Tibial nerve (tissue), 4 donors: ENCODE results near the gene TMEM176A. TPM values are rescaled to one million over a fixed set of nuclear protein-coding genes. Genes with fewer than 3 reads are reported as not detected.
"Not testable (repeated sequence)": the region's sequence is repeated elsewhere in the genome, so short reads cannot be mapped to it uniquely, and the experiment has no call there.

Experiments
- DNase-seq, 2 donors: peaks; one replicate each; pipeline ENCODE4 v3.0.0-alpha.2; 2019; ENCODE audit warnings: low spot score in 2 of 2
- H3K27ac ChIP-seq, 4 donors: fragments of 200-600 bp; sonication (generic) in 3 of 4; one replicate each; pipeline ENCODE4 v1.5.1; 2017 to 2019; ENCODE audit warnings: mild to moderate bottlenecking in 1 of 4
- H3K27me3 ChIP-seq, 2 donors: fragments of 200-600 bp; sonication (generic) in 1 of 2; one replicate each; pipeline versions ENCODE4 v1.5.1 to v1.6.0; 2017 to 2019
- H3K36me3 ChIP-seq, 3 donors: fragments of 200-600 bp; sonication (generic); one replicate each; pipeline ENCODE4 v1.5.1; 2018 to 2019
- H3K4me1 ChIP-seq, 4 donors: fragments of 200-600 bp; sonication (generic) in 3 of 4; one replicate each; pipeline ENCODE4 v1.5.1; 2017 to 2019
- H3K4me3 ChIP-seq, 4 donors: fragments of 200-600 bp; sonication (generic) in 3 of 4; one replicate each; pipeline ENCODE4 v1.5.1; 2017 to 2019; ENCODE audit warnings: mild to moderate bottlenecking in 1 of 4, moderate library complexity in 1 of 4
- H3K9me3 ChIP-seq, 4 donors: fragments of 200-600 bp; sonication (generic) in 3 of 4; one replicate each; pipeline ENCODE4 v1.5.1; 2017 to 2019
- EP300 ChIP-seq, 2 donors: sonication (generic); formaldehyde crosslinking; IDR thresholded peaks; one replicate each; pipeline ENCODE4 v1.6.1; 2017; ENCODE audit warnings: antibody characterized with exemption in 2 of 2, mild to moderate bottlenecking in 1 of 2
- POLR2A ChIP-seq, 2 donors: fragments of 450-650 bp; IDR thresholded peaks; one replicate each; pipeline ENCODE4 v1.6.1; 2017; ENCODE audit warnings: antibody characterized with exemption in 2 of 2, mild to moderate bottlenecking in 2 of 2, moderate library complexity in 2 of 2
- WGBS, 2 donors: methylation state at CpG; one replicate each; pipeline ENCODE4 v1.1.5; 2018; 5-methylcytosine and 5-hydroxymethylcytosine counted together
- total RNA-seq, 4 donors: library from RNA; depleted of rRNA; stranded (reverse); fragments of >200 nt; gene quantifications; one replicate each; pipeline ENCODE4 v1.1.0, GENCODE V29; 2016
- TF ChIP-seq, protein P1 (sequence below), 5 experiments: fragments of 200-600 bp in 3 of 5; fragments of 450-650 bp in 2 of 5; sonication (generic) in 3 of 5; IDR thresholded peaks; one replicate each; pipeline ENCODE4 v1.5.1; 2016 to 2019; ENCODE audit warnings: antibody characterized with exemption in 5 of 5, mild to moderate bottlenecking in 3 of 5, moderate library complexity in 2 of 5

The TMEM176A gene
- total RNA-seq, 4 donors from 2014 or later, result 21.8 to 62.4 (median 36.1) TPM

DNA sequence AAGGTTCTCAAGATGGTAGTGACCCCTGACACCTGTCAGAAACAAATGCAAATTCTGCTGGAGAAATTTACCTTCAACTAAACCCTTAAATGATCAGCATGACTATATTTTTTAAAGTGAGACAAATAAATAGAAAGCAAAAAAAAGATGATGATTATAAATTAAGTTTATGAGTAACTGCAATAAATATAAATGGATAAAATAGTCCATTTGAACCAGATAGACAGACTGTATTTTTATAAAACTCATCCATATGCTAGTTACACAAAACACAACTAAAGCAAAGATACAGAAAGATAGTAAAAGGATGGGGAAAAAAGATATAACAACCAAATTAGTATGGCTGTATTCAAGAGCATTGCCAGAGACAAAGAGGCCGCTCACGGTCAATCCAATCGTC, 5.9 kb downstream of the TMEM176A start:
- 93 to 98% methylated on average over 3 of the region's 3 CpGs for WGBS, 2 donors
- peaks cover 0 to 36% (median 2%) of the 10 kb centered on the region in 4 donors for H3K9me3 ChIP-seq

DNA sequence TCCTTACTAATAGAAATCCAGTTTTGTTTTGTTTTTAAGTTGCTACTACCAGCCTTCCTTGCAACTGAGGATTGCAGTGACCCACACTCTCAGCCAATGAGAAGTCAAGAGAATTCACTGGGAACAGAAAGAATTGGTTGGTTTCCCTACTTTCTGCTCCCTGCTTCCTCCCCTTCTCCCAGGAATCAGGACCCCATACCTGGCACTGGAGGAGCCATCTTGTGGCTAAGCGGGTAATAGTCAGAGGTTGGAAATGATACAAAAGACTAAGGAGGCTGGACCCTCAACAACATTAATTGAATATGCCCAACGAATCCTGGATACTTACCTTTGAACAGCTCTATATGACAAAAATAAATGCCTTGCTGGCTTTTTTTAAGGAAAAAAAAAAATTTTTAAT, 6.3 kb downstream of the TMEM176A start:
- 85 to 89% methylated on average over 2 of the region's 2 CpGs for WGBS, 2 donors
- H3K27me3 ChIP-seq, result no peaks in the 10 kb centered on the region
- H3K4me3 ChIP-seq, result no peak overlapping the region
- peaks cover 0 to 41% (median 0%) of the 10 kb centered on the region in 3 donors for H3K36me3 ChIP-seq
- H3K9me3 ChIP-seq, result peaks cover 0 to 36% (median 2%) of the 10 kb centered on the region in 4 donors
- H3K27ac ChIP-seq, result no peak overlapping the region
- TF ChIP-seq EP300 (IDR thresholded peaks at IDR 0.05) (no peak), POLR2A (IDR thresholded peaks at IDR 0.05) (no peak)
- TF ChIP-seq, protein P1, sequence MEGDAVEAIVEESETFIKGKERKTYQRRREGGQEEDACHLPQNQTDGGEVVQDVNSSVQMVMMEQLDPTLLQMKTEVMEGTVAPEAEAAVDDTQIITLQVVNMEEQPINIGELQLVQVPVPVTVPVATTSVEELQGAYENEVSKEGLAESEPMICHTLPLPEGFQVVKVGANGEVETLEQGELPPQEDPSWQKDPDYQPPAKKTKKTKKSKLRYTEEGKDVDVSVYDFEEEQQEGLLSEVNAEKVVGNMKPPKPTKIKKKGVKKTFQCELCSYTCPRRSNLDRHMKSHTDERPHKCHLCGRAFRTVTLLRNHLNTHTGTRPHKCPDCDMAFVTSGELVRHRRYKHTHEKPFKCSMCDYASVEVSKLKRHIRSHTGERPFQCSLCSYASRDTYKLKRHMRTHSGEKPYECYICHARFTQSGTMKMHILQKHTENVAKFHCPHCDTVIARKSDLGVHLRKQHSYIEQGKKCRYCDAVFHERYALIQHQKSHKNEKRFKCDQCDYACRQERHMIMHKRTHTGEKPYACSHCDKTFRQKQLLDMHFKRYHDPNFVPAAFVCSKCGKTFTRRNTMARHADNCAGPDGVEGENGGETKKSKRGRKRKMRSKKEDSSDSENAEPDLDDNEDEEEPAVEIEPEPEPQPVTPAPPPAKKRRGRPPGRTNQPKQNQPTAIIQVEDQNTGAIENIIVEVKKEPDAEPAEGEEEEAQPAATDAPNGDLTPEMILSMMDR (IDR thresholded peaks at IDR 0.05), result no peak
- peaks cover 0 to 9% (median 3%) of the 10 kb centered on the region in 4 donors for H3K4me1 ChIP-seq
- no peak for DNase-seq

More for the DNA sequence above, 5.9 kb downstream of the TMEM176A start:
- peaks cover 0 to 41% (median 0%) of the 10 kb centered on the region in 3 donors for H3K36me3 ChIP-seq
- TF ChIP-seq POLR2A (IDR thresholded peaks at IDR 0.05) (no peak), EP300 (IDR thresholded peaks at IDR 0.05) (no peak)
- TF ChIP-seq, protein P1 (IDR thresholded peaks at IDR 0.05), result no peak
- peaks cover 0 to 2% of the 10 kb centered on the region in 2 donors for H3K27me3 ChIP-seq
- no peak overlapping the region for H3K27ac ChIP-seq
- no peak overlapping the region for H3K4me3 ChIP-seq
- peaks cover 0 to 9% (median 3%) of the 10 kb centered on the region in 4 donors for H3K4me1 ChIP-seq
- DNase-seq, result no peak

DNA sequence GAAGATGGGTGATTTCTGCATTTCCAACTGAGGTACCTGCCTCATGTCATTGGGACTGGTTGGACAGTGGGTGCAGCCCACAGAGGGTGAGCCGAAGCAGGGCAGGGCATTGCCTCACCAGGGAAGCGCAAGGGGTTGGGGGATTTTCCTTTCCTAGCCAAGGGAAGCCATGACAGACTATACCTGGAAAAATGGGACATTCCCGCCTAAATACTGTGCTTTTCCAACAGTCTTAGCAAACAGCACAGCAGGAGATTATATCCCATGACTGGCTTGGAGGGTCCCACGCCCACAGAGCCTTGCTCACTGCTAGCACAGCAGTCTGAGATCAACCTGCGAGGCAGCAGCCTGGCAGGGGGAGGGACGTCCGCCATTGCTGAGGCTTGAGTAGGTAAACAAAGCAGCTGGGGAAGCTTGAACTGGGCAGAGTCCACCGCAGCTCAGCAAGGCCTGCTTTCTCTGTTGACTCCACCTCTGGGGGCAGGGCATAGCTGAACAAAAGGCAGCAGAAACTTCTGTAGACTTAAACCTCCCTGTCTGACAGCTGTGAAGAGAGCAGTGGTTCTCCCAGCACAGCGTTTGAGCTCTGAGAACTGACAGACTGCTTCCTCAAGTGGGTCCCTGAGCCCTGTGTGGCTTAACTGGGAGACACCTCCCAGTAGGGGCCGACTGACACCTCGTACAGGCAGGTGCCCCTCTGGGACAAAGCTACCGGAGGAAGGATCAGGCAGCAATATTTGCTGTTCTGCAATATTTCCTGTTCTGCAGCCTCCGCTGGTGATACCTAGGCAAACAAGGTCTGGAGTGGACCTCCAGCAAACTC, 7.3 kb downstream of the TMEM176A start:
- H3K4me3 ChIP-seq, H3K4me1 ChIP-seq, H3K27ac ChIP-seq, DNase-seq, H3K27me3 ChIP-seq: not testable (repeated sequence)
- Histone ChIP-seq H3K36me3 (peaks cover 0 to 41% (median 0%) of the 10 kb centered on the region in 3 donors), H3K9me3 (peaks cover 0 to 36% (median 2%) of the 10 kb centered on the region in 4 donors)
- WGBS, 2 donors, result 76 to 89% methylated on average over 9 to 13 of the region's 13 CpGs

DNA sequence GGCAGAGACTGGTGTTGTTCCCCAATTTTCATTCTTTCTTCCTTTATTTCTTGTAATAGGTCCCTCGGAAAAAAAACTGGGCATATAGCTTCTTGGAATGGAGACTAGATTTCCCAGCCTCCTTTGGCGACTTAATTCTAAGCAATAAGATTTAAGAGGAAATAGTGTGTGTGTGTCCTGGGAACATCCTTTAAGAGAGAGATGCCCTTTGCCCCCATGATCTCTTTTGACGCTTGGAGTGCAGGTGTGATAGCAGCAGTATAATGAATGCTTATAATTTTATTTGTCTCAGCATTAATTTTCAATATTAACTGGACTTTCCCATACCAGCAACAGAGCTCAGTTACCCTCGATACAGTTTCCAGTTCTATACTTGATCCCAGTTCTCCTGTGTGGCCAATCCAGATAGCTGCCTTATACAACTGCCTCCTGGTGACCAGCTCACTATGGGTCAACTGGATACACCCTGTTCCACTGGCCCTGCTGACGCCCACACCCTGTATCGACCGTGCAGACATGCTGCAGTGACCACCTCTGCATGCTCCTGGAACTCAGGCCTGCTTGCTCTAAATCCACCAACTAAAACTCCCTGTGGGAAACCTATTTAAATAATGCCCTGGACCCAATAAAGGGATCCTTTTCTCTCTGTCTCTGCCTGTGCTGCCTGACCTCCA, 13.9 kb downstream of the TMEM176A start:
- H3K36me3 ChIP-seq, result no peaks in the 10 kb centered on the region
- H3K9me3 ChIP-seq, result peaks cover 0 to 19% (median 6%) of the 10 kb centered on the region in 4 donors
- H3K4me3 ChIP-seq, result no peak overlapping the region
- H3K27me3 ChIP-seq, result no peaks in the 10 kb centered on the region
- TF ChIP-seq, protein P1 (IDR thresholded peaks at IDR 0.05), result no peak
- TF ChIP-seq EP300 (IDR thresholded peaks at IDR 0.05) (no peak), POLR2A (IDR thresholded peaks at IDR 0.05) (no peak)
- no peak for DNase-seq
- 66 to 70% methylated on average over 7 of the region's 7 CpGs for WGBS, 2 donors
- no peaks in the 10 kb centered on the region for H3K4me1 ChIP-seq
- H3K27ac ChIP-seq, result no peak overlapping the region

DNA sequence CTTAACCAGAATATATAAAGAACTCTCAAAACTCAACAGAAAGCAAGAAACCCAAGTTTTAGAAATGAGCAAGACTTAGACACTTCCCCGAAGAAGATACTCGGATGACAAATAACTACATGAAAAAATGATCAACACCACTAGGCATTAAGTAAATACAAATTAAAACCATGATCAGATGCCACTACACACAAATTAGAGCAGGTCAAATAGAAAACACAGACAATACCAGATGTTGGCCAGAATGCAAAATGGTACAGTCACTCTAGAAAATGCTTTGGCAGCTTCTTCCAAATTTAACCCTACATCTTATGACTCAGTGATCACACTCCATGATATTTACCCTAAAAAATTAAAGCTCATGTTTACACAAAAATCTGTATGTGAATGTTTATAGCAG, 18.4 kb downstream of the TMEM176A start:
- no peak overlapping the region for H3K4me3 ChIP-seq
- no peaks in the 10 kb centered on the region for H3K27me3 ChIP-seq
- H3K27ac ChIP-seq, result no peak overlapping the region
- TF ChIP-seq, protein P1 (IDR thresholded peaks at IDR 0.05), result no peak
- TF ChIP-seq POLR2A (IDR thresholded peaks at IDR 0.05) (no peak), EP300 (IDR thresholded peaks at IDR 0.05) (no peak)
- 84 to 85% methylated on average over 2 of the region's 2 CpGs for WGBS, 2 donors
- H3K9me3 ChIP-seq, result peaks cover 0 to 30% (median 6%) of the 10 kb centered on the region in 4 donors
- no peaks in the 10 kb centered on the region for H3K36me3 ChIP-seq
- DNase-seq, result no peak
- H3K4me1 ChIP-seq, result no peaks in the 10 kb centered on the region
